ENCODE data around the gene SLC24A3.

GRCh38 chr20:19301843-19302242 is 89.4 kb downstream of the SLC24A3 start:
- TF ChIP-seq EP300 (IDR thresholded peaks at IDR 0.05) (no peak), CTCF (IDR thresholded peaks at IDR 0.05) (no peak), POLR2A (IDR thresholded peaks at IDR 0.05) (no peak)
